PC-3 (cell line): ENCODE data around the gene ACTL6A.

Experiments
- EZH2 ChIP-seq: fragments of 300-600 bp; sonication (generic); IDR thresholded peaks from one replicate; pipeline ENCODE4 v1.6.1; 2017; ENCODE audit warnings: antibody characterized with exemption, mild to moderate bottlenecking, low read length; ENCODE audit not compliant: unreplicated experiment
- EZH2phosphoT487 ChIP-seq: fragments of 300-600 bp; sonication (generic); IDR thresholded peaks from 2 replicates; pipeline ENCODE4 v1.6.1; 2018; ENCODE audit warnings: mild to moderate bottlenecking, antibody characterized with exemption, low read length, borderline replicate concordance

DNA sequence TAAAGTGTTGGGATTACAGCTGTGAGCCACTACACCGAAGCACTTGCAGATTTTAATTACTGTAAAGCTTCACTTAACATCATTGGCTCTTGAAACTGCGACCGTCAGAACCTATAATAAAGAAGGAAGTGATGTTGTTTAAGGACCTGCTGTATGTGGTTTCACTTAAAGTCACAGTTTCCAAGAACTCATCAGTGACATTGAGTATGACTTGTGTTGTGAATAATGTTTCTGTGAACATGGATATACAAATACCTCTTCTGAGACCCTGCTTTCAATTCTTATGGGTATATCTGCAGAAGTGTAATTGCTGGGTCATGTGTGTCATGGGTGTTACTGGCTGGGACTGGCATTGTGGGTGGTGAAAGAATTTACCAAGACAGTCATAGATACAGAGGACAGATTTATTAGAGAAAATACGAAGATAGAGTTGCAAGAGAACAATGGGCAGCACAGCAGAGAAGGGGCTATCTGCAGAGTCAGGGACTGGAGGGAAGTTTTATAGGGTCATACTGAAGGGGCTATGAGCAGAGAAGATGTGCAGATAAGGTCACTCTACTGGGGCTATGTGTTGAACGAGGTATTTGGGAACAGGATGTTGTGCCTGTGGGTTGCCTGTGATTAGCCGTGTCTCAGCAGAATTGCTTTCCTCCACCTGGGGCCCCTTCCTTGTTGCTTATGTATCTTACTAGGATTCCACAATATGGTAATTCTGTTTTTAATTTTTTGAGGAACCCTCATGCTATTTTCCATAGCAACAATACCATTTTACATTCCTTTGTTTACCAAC lies 46.4 kb downstream of the ACTL6A start:
- TF ChIP-seq EZH2phosphoT487: no peak
- no peak for TF ChIP-seq EZH2
